HPDE6-E6E7 (cell line): ENCODE results near the gene SHLD2.
"Not testable (repeated sequence)": the region's sequence is repeated elsewhere in the genome, so short reads cannot be mapped to it uniquely, and the experiment has no call there.

Experiments used
- DNase-seq: peaks from one replicate; pipeline ENCODE4 v3.0.0; 2011; ENCODE audit warnings: missing footprints; ENCODE audit errors: extremely low spot score

The SHLD2 gene

GRCh38 chr10:87211848-87212247 lies 116.8 kb downstream of the SHLD2 start:
- DNase-seq = not testable (repeated sequence)

GRCh38 chr10:87213150-87213765 lies 118.3 kb downstream of the SHLD2 start:
- DNase-seq = not testable (repeated sequence)

GRCh38 chr10:87213806-87214205 lies 118.8 kb downstream of the SHLD2 start:
- not testable (repeated sequence) for DNase-seq

GRCh38 chr10:87216120-87216519 lies 121.1 kb downstream of the SHLD2 start:
- not testable (repeated sequence) for DNase-seq

- not testable (repeated sequence) for DNase-seq
These were observed 124.4 kb downstream of the SHLD2 start for GRCh38 chr10:87219370-87219769.

- not testable (repeated sequence) for DNase-seq
These were observed 127.8 kb downstream of the SHLD2 start for GRCh38 chr10:87222789-87223188.

GRCh38 chr10:87225148-87225547 lies 130.1 kb downstream of the SHLD2 start, which contains the start of gene NUTM2A:
Gene NUTM2A (plus strand): TSS chr10:87225448. CDS start chr10:87225831, 383 bp downstream.
- not testable (repeated sequence) for DNase-seq

GRCh38 chr10:87228247-87228646 lies 133.2 kb downstream of the SHLD2 start:
- not testable (repeated sequence) for DNase-seq

- DNase-seq = not testable (repeated sequence)
These were observed 134.2 kb downstream of the SHLD2 start for GRCh38 chr10:87229211-87229610.

GRCh38 chr10:87234854-87235253 lies 139.8 kb downstream of the SHLD2 start:
- DNase-seq = not testable (repeated sequence)

GRCh38 chr10:87237244-87237643 lies 142.2 kb downstream of the SHLD2 start:
- not testable (repeated sequence) for DNase-seq

GRCh38 chr10:87239346-87239808 lies 144.4 kb downstream of the SHLD2 start:
- not testable (repeated sequence) for DNase-seq
